HepG2 (cell line): ENCODE measurements around the gene SLC16A3. TPM values are rescaled to one million over a fixed set of nuclear protein-coding genes. Genes with fewer than 3 reads are reported as not detected.

Experiments used
- AFF4 ChIP-seq: sonication (generic); formaldehyde crosslinking; IDR thresholded peaks from 2 replicates; pipeline ENCODE4 v1.4.0; 2020; ENCODE audit warnings: missing genetic modification reagents
- ARNT ChIP-seq: fragments of 450-650 bp; IDR thresholded peaks from 2 replicates; pipeline ENCODE4 v1.6.1; 2017
- BRD4 ChIP-seq: sonication (generic); formaldehyde crosslinking; IDR thresholded peaks from 2 replicates; pipeline ENCODE4 v1.4.0; 2020; ENCODE audit warnings: missing genetic modification reagents
- HNRNPH1 ChIP-seq: fragments of 200-400 bp; formaldehyde crosslinking; optimal IDR thresholded peaks from 2 replicates; pipeline ENCODE3; 2017; ENCODE audit warnings: mild to moderate bottlenecking, low read depth, low read length
- PAXIP1 ChIP-seq: sonication (generic); formaldehyde crosslinking; conservative IDR thresholded peaks from 2 replicates; pipeline ENCODE4 v1.4.0; 2020; ENCODE audit warnings: mild to moderate bottlenecking, missing genetic modification reagents, moderate library complexity
- STAT6 ChIP-seq: sonication (generic); formaldehyde crosslinking; IDR thresholded peaks from 2 replicates; pipeline ENCODE4 v1.4.0; 2020; ENCODE audit warnings: missing genetic modification reagents, mild to moderate bottlenecking, borderline replicate concordance
- SUZ12 ChIP-seq: fragments of 150-350 bp; IDR thresholded peaks from 2 replicates; pipeline ENCODE4 v1.6.1; 2014; ENCODE audit warnings: low read depth, low read length
- TGIF2 ChIP-seq: IDR thresholded peaks from 2 replicates; pipeline ENCODE4 v1.6.1; 2016; ENCODE audit warnings: control low read depth, missing compliant biosample characterization
- TRIM22 ChIP-seq: fragments of 450-650 bp; IDR thresholded peaks from 2 replicates; pipeline ENCODE4 v1.6.1; 2017
- ZBTB25 ChIP-seq: IDR thresholded peaks from 2 replicates; pipeline ENCODE4 v1.6.1; 2018; ENCODE audit warnings: missing genetic modification reagents
- ZFP62 ChIP-seq: sonication (generic); formaldehyde crosslinking; IDR thresholded peaks from 2 replicates; pipeline ENCODE4 v1.4.0; 2020; ENCODE audit warnings: missing genetic modification reagents
- ZMAT5 ChIP-seq: sonication (generic); formaldehyde crosslinking; IDR thresholded peaks from 2 replicates; pipeline ENCODE4 v1.5.0; 2020; ENCODE audit warnings: mild to moderate bottlenecking, low read depth, missing genetic modification reagents, borderline replicate concordance
- ZNF224 ChIP-seq: sonication (generic); formaldehyde crosslinking; IDR thresholded peaks from 2 replicates; pipeline ENCODE4 v1.5.0; 2020; ENCODE audit warnings: mild to moderate bottlenecking, missing genetic modification reagents
- ZNF282 ChIP-seq: fragments of 450-650 bp; IDR thresholded peaks from 2 replicates; pipeline ENCODE4 v1.6.1; 2018; ENCODE audit not compliant: partially characterized antibody
- ZNF576 ChIP-seq: sonication (generic); formaldehyde crosslinking; IDR thresholded peaks from 2 replicates; pipeline ENCODE4 v1.4.0; 2020; ENCODE audit warnings: mild to moderate bottlenecking, missing genetic modification reagents
- polyA plus RNA-seq, 8 experiments: library from polyadenylated mRNA; depleted of rRNA in 3 of 8; stranded (reverse) in 7 of 8; unstranded in 1 of 8; fragments of >200 nt; fragmentation: Illumina TruSeq in 4 of 8; extraction: Trizol in 4 of 8; gene quantifications; 2 replicates each; pipeline versions ENCODE4 v1.2.1 to v1.2.3, GENCODE V29; 2011 to 2016; ENCODE audit warnings: low read depth in 4 of 8, missing spikeins in 1 of 8, mixed read lengths in 1 of 8; ENCODE audit not compliant: insufficient read depth in 1 of 8
- total RNA-seq, 5 experiments: library from RNA; depleted of rRNA; stranded (reverse); fragments of >200 nt; fragmentation: Illumina TruSeq; extraction: Trizol; gene quantifications; 2 replicates each; pipeline ENCODE4 v1.2.3, GENCODE V29; 2016; ENCODE audit warnings: low read depth in 1 of 5

The SLC16A3 gene
- total and polyA plus RNA-seq, 2 of the 13 experiments (the other 11 are each of a cell fraction or from before 2014, with no cell fraction given): 242 to 349 TPM

- TF ChIP-seq TRIM22: no peak
- peak; percentile 93; the same call in 1 of the 2 replicates for TF ChIP-seq STAT6 (CRISPR knock-in tag)
- peak; percentile 38; the same call in 1 of the 2 replicates for TF ChIP-seq ZBTB25
- peak; percentile 88 for TF ChIP-seq PAXIP1 (CRISPR knock-in tag)
- TF ChIP-seq BRD4 (CRISPR knock-in tag): no peak; the same call in 1 of the 2 replicates
- peak; percentile 81; the same call in 1 of the 2 replicates for TF ChIP-seq TGIF2 (CRISPR knock-in tag)
- no peak for TF ChIP-seq HNRNPH1
- TF ChIP-seq AFF4 (CRISPR knock-in tag): peak; percentile 68; the same call in 1 of the 2 replicates
- no peak for TF ChIP-seq ZMAT5 (CRISPR knock-in tag)
- no peak for TF ChIP-seq ZFP62
- TF ChIP-seq ZNF576 (CRISPR knock-in tag): no peak
- TF ChIP-seq ARNT: no peak
- no peak for TF ChIP-seq SUZ12
- TF ChIP-seq ZNF224 (CRISPR knock-in tag): no peak; the same call in 1 of the 2 replicates
- no peak for TF ChIP-seq ZNF282
Measured at GRCh38 chr17:82231562-82232321, 2.9 kb downstream of the SLC16A3 start (continued).
